Left hindlimb (tissue), 1 donor: Measurements from ENCODE around the gene XPO6.
A peak's percentile ranks its signal among the peaks of the same experiment; 100 is the strongest.
"Not testable (repeated sequence)": the region's sequence is repeated elsewhere in the genome, so short reads cannot be mapped to it uniquely, and the experiment has no call there.

Source experiments
- DNase-seq: peaks from one replicate; pipeline ENCODE4 v3.0.0-alpha.2; 2018

XPO6 gene, protein sequence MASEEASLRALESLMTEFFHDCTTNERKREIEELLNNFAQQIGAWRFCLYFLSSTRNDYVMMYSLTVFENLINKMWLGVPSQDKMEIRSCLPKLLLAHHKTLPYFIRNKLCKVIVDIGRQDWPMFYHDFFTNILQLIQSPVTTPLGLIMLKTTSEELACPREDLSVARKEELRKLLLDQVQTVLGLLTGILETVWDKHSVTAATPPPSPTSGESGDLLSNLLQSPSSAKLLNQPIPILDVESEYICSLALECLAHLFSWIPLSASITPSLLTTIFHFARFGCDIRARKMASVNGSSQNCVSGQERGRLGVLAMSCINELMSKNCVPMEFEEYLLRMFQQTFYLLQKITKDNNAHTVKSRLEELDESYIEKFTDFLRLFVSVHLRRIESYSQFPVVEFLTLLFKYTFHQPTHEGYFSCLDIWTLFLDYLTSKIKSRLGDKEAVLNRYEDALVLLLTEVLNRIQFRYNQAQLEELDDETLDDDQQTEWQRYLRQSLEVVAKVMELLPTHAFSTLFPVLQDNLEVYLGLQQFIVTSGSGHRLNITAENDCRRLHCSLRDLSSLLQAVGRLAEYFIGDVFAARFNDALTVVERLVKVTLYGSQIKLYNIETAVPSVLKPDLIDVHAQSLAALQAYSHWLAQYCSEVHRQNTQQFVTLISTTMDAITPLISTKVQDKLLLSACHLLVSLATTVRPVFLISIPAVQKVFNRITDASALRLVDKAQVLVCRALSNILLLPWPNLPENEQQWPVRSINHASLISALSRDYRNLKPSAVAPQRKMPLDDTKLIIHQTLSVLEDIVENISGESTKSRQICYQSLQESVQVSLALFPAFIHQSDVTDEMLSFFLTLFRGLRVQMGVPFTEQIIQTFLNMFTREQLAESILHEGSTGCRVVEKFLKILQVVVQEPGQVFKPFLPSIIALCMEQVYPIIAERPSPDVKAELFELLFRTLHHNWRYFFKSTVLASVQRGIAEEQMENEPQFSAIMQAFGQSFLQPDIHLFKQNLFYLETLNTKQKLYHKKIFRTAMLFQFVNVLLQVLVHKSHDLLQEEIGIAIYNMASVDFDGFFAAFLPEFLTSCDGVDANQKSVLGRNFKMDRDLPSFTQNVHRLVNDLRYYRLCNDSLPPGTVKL

DNA sequence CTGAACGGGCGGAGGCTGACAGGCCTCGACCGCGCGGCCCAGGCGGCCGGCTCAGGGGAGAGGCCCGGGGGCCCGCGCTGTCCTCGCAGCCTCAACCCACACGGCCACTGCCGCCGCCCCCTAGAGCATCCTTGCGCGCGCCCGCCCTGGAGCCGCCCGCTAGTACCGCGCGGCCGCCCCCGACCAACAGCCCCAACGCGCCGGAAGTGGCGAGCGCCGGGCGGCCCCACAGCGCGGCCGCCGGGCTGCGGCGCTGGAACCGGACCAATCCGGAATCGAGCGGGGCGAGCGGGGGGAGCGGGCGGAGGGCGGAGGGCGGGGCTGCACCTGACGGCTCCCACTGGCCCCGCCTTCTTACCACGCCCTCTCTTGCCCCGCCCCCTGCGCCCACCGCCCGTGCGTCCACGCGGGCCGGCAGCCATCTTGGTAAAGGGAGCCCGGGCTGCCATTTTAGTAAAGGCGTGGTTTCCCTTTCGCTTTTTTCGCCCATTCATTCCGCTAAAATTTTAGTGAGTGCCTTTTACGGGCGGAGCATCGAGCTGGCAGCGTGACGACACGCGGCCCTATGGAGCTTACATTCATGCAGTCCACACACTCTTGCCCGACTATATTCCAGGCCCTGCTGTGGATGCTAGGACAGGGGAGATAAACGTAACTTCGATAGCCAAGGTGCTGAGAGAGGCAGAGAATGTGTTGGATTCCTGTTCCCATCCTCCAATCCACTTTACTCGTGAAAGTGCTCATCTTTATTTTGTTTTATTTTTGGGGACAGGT lies at the start of gene XPO6:
Gene XPO6, minus strand, starts transcription at position 208 of the 774 bp plus-strand sequence. CDS start 597 bp downstream, outside the sequence.
- peak; percentile 96 for DNase-seq

DNA sequence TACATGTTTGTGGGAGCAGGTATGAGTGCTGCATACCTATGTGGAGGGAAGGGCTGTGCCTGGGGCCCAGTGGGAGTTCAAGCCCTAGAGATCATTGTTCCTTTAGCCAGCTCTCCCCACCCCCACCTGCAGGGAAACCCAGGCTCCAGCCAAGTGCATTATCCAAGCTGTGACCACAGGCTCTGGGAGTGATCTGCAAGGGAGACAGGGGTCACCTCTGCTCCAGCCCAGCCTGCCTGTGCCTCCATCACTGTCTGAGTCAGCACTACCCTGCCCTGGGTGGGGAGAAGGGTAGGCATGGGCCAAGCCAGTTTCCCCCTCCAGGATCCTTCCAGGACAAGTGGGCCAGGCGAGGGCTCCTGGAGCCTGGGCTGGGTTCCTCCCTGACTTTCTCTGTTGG lies 48.4 kb upstream of the XPO6 start:
- DNase-seq: no peak

DNA sequence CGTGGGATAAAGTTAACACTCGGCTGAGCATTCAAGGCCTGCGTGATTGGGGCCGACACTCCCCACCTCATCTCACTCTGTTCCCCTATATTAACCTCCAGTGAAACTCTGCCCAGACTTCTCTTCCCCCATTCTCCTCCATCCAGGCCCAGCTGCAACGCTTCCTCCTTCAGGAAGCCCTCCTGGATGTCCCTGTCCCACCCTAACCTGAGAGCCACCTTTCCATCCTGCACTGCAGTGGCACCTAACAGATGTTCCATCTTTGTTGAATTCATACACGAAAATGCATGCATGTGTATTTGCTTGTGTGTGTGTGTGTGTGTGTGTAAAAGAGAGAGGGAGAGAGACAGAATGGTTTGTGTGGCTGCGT lies 48.0 kb upstream of the XPO6 start:
- DNase-seq: no peak

DNA sequence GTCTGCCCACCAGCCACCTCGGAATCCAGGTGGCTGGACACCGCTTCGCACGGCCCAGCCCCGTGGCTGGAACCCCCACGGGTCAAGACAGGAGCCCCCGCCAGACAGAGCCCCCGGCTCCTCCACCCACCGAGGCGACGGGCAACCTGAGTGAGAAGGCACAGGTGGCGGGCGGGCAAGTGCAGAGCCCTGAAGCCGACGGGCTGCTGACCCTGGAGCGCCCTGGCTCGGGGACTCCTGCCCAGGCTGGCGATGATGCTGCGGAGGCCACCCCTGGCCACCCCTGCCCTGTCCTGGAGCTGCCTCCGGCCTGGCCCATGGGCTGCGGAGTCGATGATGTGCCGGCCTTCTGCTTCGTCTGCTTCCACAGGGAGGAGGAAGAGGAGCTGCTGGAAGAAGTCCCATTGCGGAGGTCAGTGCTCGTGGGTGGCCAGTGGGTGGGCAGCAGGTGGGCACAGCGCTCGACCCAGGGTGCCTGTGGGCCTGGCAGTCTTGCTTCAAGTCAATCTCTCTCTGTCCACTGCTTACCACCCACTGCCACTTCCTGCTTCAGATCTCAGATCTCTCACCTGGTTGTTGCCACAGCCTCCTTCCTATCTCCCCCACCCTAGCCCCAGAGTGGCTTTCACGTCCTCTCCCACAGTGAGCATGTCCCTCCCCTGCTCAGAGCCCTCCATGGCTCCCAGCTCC lies 47.5 kb upstream of the XPO6 start:
- no peak for DNase-seq

DNA sequence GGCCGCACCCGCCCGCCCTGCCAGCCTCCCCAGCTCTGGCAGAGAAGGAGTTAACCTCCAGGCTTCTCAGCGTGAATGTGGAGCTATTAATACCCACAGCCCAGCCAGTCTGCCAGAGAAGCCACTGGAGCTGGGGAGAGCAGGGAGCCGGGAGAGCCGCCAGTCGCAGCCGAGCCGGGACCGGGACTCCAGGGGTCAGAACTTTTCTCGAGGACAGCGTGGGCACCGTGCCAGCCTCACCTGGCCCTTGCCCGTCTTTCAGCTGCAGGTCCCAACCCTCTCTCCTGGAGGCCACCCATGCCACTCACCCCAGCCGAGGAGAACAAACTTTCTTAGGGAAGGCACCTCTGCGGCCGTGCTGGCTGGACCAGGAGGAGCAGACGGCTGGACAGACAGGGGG lies 46.8 kb upstream of the XPO6 start:
- no peak for DNase-seq

DNA sequence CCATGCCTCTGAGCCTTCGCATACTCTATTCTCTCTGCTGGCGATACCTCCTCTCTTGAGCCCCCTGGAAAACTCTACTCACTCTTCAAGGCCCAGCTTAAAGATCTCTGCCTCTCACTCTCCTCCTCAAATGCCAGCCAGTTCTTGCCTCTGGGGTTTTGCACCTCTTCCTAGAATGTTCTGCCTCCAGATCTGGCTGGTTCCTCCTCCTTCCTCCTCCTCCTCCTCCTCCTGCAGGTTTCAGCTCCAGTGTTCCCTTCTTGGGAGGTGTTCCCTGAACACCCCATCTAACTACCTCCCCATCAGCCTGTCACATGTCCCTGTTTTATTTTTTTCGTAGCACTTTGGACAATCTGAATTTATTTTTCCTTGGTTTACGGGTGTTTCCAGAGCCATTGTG lies 45.5 kb upstream of the XPO6 start:
- DNase-seq: no peak

DNA sequence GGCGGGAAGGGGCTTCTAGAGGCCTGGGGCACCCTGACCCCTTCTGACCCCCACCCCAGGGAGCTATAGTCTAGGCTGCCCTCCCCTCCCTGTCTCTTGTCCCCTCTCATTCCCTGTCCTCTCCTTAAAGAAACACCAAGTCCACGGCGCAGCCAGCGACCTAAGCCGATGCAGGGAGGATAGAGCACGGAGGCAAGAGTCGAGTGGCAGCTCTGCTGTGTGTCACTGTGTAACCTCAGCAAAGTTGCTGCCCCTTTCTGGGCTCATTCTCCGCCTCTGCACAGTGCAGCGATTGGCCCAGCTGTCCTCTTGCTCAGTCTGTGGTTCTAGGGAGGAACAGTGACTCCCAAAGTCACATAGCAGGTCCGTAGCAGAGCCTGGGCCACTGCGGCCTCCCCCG lies 44.1 kb upstream of the XPO6 start:
- DNase-seq: no peak

DNA sequence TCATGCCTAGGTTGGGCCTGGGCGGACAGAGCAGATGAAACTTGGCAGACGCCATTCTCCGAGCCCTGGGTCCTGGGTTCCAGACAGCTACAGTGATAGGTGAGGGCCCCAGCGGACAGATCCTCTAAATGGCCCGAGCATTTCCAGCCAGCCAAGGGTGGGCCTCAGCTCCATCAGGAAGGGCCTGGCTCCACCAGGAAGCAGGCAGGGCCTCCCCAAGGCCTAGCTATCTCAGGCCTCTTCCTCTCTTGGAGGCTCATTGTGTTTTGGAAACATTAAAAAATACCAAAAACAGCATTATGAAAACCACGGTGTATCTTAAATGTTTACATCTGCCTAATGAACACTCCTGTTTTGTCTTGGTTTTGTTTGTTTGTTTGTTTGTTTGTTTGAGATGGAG lies 42.4 kb upstream of the XPO6 start:
- DNase-seq: no peak

DNA sequence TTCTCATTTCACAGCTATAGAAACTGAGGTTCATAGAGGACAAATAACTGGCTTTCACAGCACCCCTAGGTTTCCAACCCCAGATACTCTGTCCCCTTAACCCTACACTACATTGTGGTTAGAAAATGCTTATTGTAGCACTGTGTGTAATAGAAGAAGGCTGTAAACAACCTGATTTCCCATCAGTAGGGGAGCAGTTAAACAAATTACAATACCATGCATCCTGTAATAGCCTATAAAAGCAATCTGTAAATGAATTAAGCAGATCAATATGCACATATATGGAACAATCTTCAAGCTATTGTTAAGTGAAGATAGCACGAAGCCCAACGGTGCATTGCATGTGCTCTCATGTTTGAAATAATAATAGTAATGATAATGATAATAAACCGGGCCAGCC lies 39.2 kb upstream of the XPO6 start:
- DNase-seq: no peak

DNA sequence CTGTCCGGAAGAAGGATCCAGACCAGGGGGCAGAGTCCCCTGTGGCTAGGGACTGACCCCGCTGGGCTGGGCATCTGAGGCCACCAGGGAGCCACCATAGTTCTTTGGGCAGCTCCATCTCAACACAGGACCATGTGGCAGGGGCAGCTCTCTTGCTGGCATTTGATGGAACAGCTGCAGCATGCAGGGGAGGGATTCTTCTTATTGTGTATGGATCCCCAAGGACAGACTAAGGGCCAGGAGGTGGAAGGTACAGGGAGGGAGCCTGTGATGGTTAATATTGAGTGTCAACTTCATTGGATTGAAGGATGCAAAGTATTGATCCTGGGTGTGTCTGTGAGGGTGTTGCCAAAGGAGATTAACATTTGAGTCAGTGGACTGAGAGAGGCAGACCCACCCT lies 37.7 kb upstream of the XPO6 start:
- DNase-seq: not testable (repeated sequence)

DNA sequence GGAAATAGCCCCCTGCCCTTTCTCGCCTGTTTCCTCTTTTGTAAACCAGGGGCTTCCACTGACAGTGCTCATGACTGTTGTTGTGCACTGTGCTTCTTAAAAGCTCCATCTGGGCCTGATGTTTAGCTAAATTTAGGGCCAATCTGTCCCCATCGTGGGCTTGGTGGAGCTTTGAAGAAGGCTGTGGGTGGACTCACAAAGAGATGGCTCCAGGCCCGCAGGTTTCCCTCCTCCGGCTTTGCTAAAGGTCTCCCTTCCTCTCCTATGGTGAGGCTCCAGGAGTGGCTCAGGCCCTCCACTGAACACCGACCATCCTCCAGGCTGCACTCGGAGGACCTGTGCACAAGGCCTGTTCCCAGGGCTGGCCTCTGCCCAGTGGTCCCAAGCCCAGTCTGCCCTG lies 30.2 kb upstream of the XPO6 start:
- no peak for DNase-seq

DNA sequence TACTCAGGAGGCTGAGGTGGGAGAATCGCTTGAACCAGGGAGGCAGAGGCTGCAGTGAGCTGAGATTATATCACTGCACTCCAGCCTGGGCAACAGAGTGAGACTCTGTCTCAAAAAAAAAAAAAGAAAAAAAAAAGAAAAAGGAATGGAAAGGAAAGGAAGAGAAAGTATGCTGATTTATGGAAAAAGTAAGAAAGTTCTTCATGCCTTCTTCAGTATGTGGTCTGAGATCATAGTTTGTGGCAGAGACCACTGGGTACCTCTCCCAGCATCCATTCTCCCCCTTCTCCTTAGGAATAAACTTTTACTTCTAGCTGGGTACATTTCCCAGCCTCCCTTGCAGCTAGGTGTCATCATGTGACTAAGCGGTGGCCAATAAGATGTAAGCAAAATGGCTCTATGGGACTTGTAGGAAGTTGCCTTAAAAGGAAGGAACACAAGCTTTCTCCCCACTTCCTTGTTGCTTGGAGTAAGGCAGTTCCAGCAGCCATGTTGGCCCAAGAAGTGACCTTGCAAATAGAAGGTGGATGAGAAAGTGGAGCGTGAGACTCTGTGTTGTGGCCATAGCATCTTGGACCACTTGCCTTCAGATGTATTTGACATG lies 26.1 kb upstream of the XPO6 start:
- no peak for DNase-seq

DNA sequence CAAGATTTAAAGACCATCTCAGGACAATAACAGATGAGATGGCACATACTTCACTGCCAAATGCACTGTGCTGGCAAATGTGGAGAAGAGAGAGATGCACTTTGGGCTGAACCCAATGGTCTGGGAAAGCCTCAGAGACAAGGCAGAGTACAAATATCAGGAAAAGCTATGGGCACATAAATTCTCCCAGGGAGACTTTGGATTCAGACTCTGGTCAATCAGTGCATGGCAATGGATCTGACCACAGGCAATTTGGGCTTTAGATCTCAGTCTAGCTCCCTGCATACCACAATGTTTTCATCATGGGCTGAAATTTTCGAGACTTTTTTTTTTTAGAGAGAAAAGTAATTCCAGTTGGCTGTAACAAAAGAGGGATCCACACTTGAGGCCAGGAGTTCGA lies 20.0 kb upstream of the XPO6 start:
- DNase-seq: no peak

DNA sequence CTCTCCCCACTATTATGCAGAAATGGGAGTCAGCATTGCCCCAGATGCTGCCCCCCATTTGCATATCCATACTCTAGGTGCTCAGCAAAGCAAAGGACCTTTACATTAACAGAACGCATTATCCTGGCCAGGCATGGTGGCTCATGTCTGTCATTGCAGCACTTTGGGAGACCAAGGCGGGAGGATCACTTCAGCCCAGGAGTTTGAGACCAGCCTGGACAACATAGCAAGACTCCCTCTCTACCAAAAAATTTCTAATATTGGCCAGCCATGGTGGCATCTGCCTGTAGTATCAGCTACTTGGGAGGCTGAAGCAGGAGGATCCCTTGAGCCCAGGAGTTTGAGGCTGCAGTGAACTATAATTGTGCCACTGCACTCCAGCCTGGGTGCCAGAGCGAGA lies 12.1 kb upstream of the XPO6 start:
- DNase-seq: not testable (repeated sequence)

DNA sequence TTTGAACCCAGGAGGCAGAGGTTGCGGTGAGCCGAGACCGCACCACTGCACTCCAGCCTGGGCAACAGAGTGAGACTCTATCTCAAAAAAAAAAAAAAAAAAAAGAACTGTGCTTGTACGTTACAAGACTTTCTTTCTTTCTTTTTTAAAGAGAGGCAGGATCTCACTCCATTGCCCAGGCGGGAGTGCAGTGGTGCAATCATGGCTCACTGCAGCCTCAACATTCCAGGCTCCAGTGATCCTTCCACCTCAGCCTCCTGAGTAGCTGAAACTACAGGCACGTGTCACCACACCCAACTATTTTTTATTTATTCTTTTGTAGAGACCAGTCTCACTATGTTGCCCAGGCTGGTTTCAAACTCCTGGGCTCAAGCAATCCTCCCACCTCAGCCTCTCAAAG lies 8.0 kb upstream of the XPO6 start:
- DNase-seq: not testable (repeated sequence)

DNA sequence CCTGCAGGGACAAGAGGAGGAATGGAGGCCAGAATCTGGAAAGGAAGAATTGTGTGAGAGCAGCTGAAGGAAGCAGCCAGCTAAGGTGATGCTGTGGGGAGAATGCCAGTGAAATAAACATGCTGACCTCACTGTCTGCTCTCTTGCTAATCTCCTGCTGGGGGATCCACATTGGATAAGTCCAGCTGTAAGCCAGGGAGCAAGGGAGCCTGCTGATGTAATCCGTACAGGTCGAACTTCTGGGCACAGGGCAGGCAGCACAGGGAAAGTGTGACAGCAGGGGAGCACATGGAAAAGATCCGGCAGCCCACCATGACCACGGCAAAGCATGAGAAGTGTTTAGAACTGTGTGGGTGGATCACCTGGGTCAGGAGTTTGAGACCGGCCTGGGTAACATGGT lies 7.5 kb upstream of the XPO6 start:
- no peak for DNase-seq

DNA sequence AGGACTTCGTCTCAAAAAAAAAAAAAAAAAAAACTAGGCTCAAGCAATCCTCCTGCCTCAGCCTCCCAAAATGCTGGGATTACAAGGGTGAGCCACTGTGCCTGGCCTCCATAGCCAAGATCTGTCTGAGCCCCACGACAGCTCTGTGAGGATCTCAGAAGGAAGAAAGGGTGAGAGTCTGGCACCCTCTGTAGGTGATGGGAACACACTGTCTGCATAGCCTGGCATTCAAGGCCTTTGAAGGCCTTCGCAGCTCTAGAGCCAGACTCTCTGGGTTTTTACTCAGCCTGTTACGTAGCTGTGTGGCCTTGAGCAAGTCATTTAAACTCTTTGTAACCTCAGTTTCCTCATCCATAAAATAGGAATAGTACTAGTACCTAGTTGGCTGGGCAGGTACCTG lies 6.3 kb upstream of the XPO6 start:
- no peak for DNase-seq

DNA sequence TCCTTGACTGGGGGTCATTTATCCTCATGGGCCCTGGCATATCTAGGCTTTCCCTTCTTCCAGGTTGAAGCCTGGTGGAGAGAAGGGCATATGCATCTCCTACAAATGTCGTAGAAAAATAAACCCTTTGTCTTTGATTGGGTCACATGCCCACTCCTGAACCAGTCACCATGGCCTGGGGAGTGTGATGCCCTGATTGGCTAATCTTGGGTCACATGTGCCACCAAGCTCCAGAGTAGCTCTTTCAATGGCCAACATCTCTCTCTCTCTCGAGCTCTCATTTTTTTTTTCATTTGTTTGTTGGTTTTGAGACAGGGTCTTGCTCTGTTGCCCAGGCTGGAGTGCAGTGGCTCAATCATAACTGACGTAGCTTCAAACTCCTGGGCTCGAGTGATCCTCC lies 5.6 kb upstream of the XPO6 start:
- no peak for DNase-seq

DNA sequence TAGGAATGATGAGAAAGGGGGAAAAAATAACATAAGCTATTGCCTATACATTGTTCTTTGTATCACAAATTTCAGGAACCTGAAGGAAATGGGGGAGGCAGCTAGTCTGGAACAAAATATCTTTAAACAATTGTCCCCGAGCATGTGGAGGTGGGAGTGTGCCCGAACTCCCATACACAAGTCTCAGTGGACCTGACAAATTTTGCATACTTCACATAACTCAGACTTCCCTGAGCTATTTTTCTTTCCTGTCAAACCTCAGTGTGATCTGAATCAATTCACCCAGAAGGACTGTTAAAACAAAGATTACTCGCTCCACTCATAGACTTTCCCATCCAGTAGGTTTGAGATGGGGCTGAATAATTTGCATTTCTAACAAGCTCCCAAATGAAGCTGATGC lies 1.6 kb upstream of the XPO6 start:
- no peak for DNase-seq

DNA sequence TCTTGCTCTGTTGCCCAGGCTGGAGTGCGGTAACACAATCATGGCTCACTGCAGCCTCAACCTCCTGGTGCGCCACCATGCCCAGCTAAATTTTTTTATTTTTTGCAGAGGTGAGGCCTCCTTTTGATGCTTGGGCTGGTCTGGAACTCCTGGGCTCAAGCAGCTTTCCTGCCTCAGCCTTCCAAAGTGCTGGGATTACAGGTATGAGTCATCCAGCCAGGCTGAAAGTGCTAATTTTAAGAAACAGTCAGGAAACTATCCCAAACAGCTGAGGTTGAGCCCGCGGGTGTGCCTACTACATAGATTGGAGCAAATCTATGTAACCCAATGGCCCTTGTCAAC lies 738 bp upstream of the XPO6 start:
- DNase-seq: no peak

DNA sequence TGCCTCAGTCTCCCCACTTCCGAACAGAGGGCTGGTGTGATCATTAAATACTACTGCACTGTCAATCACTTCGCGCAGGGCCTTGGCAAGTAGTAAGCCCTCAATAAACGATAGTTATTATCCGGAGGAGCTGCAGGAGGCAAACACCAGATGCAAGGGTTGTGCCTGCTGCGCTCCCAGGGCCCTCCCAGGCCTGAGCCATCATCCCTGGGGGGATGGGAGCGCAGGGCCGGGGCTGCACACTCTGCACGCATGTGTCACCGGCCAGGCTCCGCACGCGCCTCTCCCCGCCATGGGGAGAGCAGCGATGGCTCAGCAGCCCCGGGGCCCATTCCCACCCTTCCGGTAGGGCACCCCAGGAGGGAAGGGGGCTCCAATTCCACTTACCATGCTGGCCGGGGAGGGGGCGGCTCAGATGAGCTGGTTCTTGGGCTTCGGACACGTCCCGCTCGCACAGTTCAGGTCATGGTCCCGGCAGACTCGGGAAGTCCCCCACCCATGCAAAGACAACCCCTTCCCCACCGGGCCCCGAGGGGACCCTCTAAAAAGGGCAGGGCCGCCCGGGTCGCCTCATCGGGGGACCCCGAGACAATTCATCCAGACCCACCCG lies 681 bp downstream of the XPO6 start:
- peak; percentile 61 for DNase-seq

DNA sequence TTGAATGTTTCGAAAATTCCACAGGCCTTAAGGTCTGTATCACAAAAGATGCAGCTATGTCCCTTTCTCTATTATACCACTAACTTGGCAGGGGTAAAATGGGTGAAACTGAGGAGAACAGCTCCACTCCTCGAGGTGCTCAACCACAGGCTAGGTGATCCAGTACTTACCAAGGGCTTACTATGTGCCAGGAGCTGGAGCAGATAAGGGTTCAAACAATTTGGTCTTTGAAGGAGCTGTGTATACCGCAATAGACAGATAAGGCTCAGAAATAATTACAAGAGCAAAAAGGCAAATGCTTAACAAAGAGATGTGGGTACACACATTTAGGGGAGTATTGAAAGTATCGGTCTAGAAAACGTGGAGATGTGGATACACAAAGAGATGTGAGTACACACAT lies 1.5 kb downstream of the XPO6 start:
- no peak for DNase-seq
